Ectodermal cell (in vitro differentiated cells): ENCODE data around the gene CEP112.
"Not testable (repeated sequence)": the region's sequence is repeated elsewhere in the genome, so short reads cannot be mapped to it uniquely, and the experiment has no call there.

Source experiments
- H3K27ac ChIP-seq: 2 replicates; pipeline ENCODE4 v1.7.0; 2013; ENCODE audit warnings: mild to moderate bottlenecking, low read depth, low read length; ENCODE audit not compliant: insufficient read depth, poor library complexity, severe bottlenecking
- H3K27me3 ChIP-seq: 2 replicates; pipeline ENCODE4 v1.7.0; 2013; ENCODE audit warnings: mild to moderate bottlenecking, low read length; ENCODE audit not compliant: insufficient read depth, control insufficient read depth, poor library complexity, severe bottlenecking
- H3K36me3 ChIP-seq: one replicate; pipeline ENCODE4 v1.7.0; 2013; ENCODE audit warnings: low read length; ENCODE audit not compliant: control insufficient read depth, insufficient read depth
- H3K4me1 ChIP-seq: one replicate; pipeline ENCODE4 v1.7.0; 2013; ENCODE audit warnings: low read length; ENCODE audit not compliant: control insufficient read depth, insufficient read depth
- H3K4me3 ChIP-seq: 2 replicates; pipeline ENCODE4 v1.7.0; 2013; ENCODE audit warnings: low read depth, low read length, control low read depth; ENCODE audit not compliant: insufficient read depth
- H3K9me3 ChIP-seq: 2 replicates; pipeline ENCODE4 v1.7.0; 2013; ENCODE audit warnings: mild to moderate bottlenecking, low read length, moderate library complexity; ENCODE audit not compliant: control insufficient read depth
- WGBS, 2 experiments: methylation state at CpG; one replicate each; pipeline ENCODE4 v1.1.7; 2013; ENCODE audit warnings: missing lambda C conversion rate in 2 of 2; 5-methylcytosine and 5-hydroxymethylcytosine counted together

CEP112 gene

DNA sequence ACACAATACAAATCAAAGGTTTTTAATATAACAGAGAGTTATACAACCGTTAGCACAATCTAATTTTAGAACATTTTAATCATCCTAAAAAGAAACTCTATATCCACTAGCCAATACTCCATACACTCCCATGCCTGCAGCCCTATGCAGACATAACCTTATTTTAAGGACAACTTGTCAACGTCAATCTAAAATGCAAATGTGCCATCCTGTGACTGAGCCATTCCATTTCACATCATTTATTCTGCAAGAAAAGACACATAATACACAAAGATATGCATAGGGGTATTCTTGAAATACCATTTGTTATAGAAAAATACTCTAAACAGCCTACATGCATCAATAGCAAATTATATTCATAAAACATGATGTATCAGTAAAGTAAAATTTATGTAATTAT, 106.7 kb downstream of the CEP112 start:
- Histone ChIP-seq H3K9me3 (no peaks in the 10 kb centered on the region), H3K4me3 (no peak overlapping the region), H3K27me3 (no peaks in the 10 kb centered on the region), H3K27ac (no peak overlapping the region), H3K36me3 (no peaks in the 10 kb centered on the region), H3K4me1 (no peaks in the 10 kb centered on the region)
- 80 to 95% methylated on average over 2 of the region's 2 CpGs for WGBS, 2 experiments

GRCh38 chr17:66080670-66081069, 111.3 kb downstream of the CEP112 start:
- not testable (repeated sequence) for H3K27ac ChIP-seq, H3K27me3 ChIP-seq, H3K4me1 ChIP-seq, H3K4me3 ChIP-seq, H3K36me3 ChIP-seq, H3K9me3 ChIP-seq
- WGBS, 2 experiments = 82 to 94% methylated on average over 2 of the region's 3 CpGs

- H3K9me3 ChIP-seq = no peaks in the 10 kb centered on the region
- H3K27me3 ChIP-seq = no peaks in the 10 kb centered on the region
- 87 to 90% methylated on average over 5 of the region's 5 CpGs for WGBS, 2 experiments
- no peak overlapping the region for H3K27ac ChIP-seq
- H3K4me1 ChIP-seq = no peaks in the 10 kb centered on the region
- H3K36me3 ChIP-seq = no peaks in the 10 kb centered on the region
- H3K4me3 ChIP-seq = no peak overlapping the region
Observed at GRCh38 chr17:66076546-66077190, 115.3 kb downstream of the CEP112 start.

GRCh38 chr17:66073384-66073783, 118.5 kb downstream of the CEP112 start:
- Histone ChIP-seq H3K36me3 (no peaks in the 10 kb centered on the region), H3K9me3 (no peaks in the 10 kb centered on the region), H3K4me3 (no peak overlapping the region), H3K27me3 (no peaks in the 10 kb centered on the region), H3K27ac (no peak overlapping the region), H3K4me1 (no peaks in the 10 kb centered on the region)

DNA sequence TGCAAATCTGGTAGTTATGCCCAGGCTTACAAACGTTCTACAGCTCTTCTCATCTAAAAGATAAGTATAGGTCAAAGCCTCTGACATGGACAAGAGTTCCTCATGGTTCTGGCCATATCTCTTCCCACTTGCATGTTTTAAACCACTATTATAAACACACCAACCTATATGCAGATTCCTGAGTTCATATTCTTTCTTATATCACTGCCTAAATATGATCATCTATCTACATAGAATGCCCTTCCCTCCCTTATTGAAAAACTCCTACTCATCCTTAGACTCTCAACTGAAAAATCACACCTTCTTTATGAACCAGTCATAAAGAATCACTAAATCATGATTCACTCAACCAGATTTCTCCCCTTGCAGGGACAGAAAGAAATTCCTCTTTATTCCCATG, 128.2 kb downstream of the CEP112 start:
- no peak overlapping the region for H3K27ac ChIP-seq
- no peak overlapping the region for H3K4me3 ChIP-seq
- no peaks in the 10 kb centered on the region for H3K4me1 ChIP-seq
- no peaks in the 10 kb centered on the region for H3K9me3 ChIP-seq
- 80 to 81% methylated on average over 1 of the region's 1 CpG for WGBS, 2 experiments
- H3K36me3 ChIP-seq = no peaks in the 10 kb centered on the region
- no peaks in the 10 kb centered on the region for H3K27me3 ChIP-seq

DNA sequence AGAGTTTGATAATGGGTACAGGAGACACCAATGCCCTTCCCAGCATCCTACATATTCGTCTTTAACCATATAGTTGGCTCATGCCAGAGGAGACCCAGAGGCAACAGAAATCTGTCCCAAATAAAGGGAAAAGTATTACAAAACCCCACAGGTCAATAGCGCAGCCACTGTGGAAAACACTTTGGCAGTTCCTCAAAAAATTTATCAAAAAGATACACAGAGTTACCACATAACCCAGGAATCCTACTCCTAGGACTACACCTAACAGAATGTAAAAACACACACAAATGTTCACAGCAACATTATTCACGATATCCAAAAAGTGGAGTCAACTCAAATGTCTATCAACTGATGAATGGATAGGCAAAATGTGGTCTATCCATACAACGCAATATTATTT, 135.8 kb downstream of the CEP112 start:
- H3K27me3 ChIP-seq = no peaks in the 10 kb centered on the region
- H3K4me3 ChIP-seq = no peak overlapping the region
- H3K27ac ChIP-seq = no peak overlapping the region
- no peaks in the 10 kb centered on the region for H3K9me3 ChIP-seq
- WGBS, 2 experiments = 93 to 96% methylated on average over 3 to 4 of the region's 4 CpGs
- H3K4me1 ChIP-seq = no peaks in the 10 kb centered on the region
- H3K36me3 ChIP-seq = no peaks in the 10 kb centered on the region

DNA sequence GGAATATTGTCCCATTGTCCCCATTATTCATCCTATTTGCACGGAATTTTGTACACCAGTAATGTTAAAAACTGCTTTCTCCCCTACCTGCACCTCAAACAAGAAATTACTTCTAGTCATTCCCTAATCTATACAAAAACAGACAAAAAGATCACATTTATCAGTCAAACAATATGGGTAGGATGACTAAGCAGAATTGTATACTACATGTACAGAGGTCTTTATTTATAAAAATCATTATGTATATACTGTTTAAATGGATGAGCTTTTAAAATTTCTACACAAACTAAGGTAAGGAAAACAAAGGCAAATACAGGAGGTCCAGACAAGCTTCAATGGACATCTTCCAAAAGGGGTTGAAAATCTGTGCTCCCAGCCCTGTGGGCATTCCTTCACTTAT, 137.7 kb downstream of the CEP112 start:
- H3K4me3 ChIP-seq = no peak overlapping the region
- H3K9me3 ChIP-seq = no peaks in the 10 kb centered on the region
- H3K36me3 ChIP-seq = no peaks in the 10 kb centered on the region
- H3K27ac ChIP-seq = no peak overlapping the region
- no peaks in the 10 kb centered on the region for H3K27me3 ChIP-seq
- 91 to 100% methylated on average over 1 of the region's 1 CpG for WGBS, 2 experiments
- no peaks in the 10 kb centered on the region for H3K4me1 ChIP-seq

GRCh38 chr17:66044083-66044482, 147.8 kb downstream of the CEP112 start:
- Histone ChIP-seq H3K36me3 (no peaks in the 10 kb centered on the region), H3K4me3 (no peak overlapping the region), H3K4me1 (no peaks in the 10 kb centered on the region), H3K9me3 (no peaks in the 10 kb centered on the region), H3K27me3 (no peaks in the 10 kb centered on the region), H3K27ac (no peak overlapping the region)
- WGBS, 2 experiments = 100% methylated on average over 1 of the region's 2 CpGs; no CpG with 5 or more reads in 1 of the 2 experiments

DNA sequence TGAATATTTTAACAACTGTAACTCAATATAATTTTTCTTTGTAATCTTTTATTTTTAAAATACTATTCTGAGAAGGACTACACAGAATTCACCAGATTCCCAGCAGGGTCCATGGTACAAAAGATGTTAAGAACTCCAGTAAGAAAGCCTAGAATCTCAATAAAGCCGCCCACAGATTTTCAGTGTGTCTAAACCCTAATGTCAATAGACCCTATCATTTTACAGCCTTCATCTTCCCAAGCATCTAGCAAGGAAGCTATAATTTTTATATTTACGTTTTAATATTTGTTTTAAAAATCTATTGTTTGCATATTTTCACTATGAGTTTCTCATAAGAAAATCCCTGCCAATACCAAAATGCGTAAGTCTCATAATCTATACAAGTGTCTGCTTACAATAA, 148.5 kb downstream of the CEP112 start:
- Histone ChIP-seq H3K4me1 (no peaks in the 10 kb centered on the region), H3K27me3 (no peaks in the 10 kb centered on the region), H3K9me3 (no peaks in the 10 kb centered on the region), H3K4me3 (no peak overlapping the region), H3K27ac (no peak overlapping the region), H3K36me3 (no peaks in the 10 kb centered on the region)
- 98 to 100% methylated on average over 2 to 3 of the region's 3 CpGs for WGBS, 2 experiments

GRCh38 chr17:66040402-66040801, 151.5 kb downstream of the CEP112 start:
- 69 to 74% methylated on average over 4 of the region's 4 CpGs for WGBS, 2 experiments
- Histone ChIP-seq H3K9me3 (no peaks in the 10 kb centered on the region), H3K27me3 (no peaks in the 10 kb centered on the region), H3K4me3 (no peak overlapping the region), H3K4me1 (no peaks in the 10 kb centered on the region), H3K27ac (no peak overlapping the region), H3K36me3 (no peaks in the 10 kb centered on the region)

DNA sequence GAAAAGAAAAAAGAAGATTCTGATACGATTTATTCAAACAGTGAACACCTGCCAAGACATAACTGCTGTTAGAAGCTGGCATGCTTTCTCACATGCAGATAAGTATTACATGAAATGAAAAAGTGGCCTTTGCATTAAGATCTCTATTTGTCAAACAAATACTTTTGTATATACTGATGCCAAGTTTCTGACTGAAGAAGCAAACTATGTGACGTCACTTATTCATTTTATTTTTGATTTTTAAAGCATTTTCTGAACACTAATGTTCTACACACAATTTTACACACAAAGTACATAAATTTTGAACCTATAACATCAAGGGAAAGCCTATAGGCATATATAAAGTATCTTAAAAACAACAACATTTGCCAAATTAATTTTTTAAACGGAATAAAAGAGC, 153.8 kb downstream of the CEP112 start:
- Histone ChIP-seq H3K27me3 (no peaks in the 10 kb centered on the region), H3K4me1 (no peaks in the 10 kb centered on the region), H3K27ac (no peak overlapping the region), H3K36me3 (no peaks in the 10 kb centered on the region), H3K9me3 (no peaks in the 10 kb centered on the region), H3K4me3 (no peak overlapping the region)
- 55 to 65% methylated on average over 3 of the region's 3 CpGs for WGBS, 2 experiments
